Mucosa of rectum (tissue), 2 donors: ENCODE data around the gene STOM.

Experiments
- H3K27ac ChIP-seq, 2 donors: one replicate each; pipeline ENCODE4 v1.7.0; 2013; ENCODE audit warnings: inconsistent platforms in 2 of 2, low read depth in 2 of 2, low read length in 2 of 2
- H3K27me3 ChIP-seq, 2 donors: one replicate each; pipeline ENCODE4 v1.7.0; 2013; ENCODE audit warnings: low read length in 2 of 2; ENCODE audit not compliant: control insufficient read depth in 2 of 2, insufficient read depth in 2 of 2
- H3K36me3 ChIP-seq, 2 donors: one replicate each; pipeline ENCODE4 v1.7.0; 2013; ENCODE audit warnings: low read length in 2 of 2; ENCODE audit not compliant: control insufficient read depth in 2 of 2, insufficient read depth in 2 of 2
- H3K4me1 ChIP-seq, 2 donors: one replicate each; pipeline ENCODE4 v1.7.0; 2013; ENCODE audit warnings: low read length in 2 of 2, mild to moderate bottlenecking in 1 of 2; ENCODE audit not compliant: control insufficient read depth in 2 of 2, insufficient read depth in 2 of 2
- H3K4me3 ChIP-seq, 2 donors: one replicate each; pipeline ENCODE4 v1.7.0; 2013; ENCODE audit warnings: low read length in 2 of 2
- H3K9ac ChIP-seq, 2 donors: one replicate each; pipeline ENCODE4 v1.7.0; 2013; ENCODE audit warnings: low read length in 2 of 2, low read depth in 1 of 2, mild to moderate bottlenecking in 1 of 2
- H3K9me3 ChIP-seq, 2 donors: one replicate each; pipeline ENCODE4 v1.7.0; 2013; ENCODE audit warnings: low read length in 2 of 2; ENCODE audit not compliant: control insufficient read depth in 2 of 2
- donor health status: healthy.
- donor health status: Normal muscosa, but diverticular disease.

Gene STOM

GRCh38 chr9:121312169-121312568, 57.9 kb downstream of the STOM start:
- H3K9ac ChIP-seq = no peak overlapping the region
- no peaks in the 10 kb centered on the region for H3K27me3 ChIP-seq
- no peaks in the 10 kb centered on the region for H3K4me1 ChIP-seq
- H3K27ac ChIP-seq = no peak overlapping the region
- H3K4me3 ChIP-seq = no peak overlapping the region
- peaks cover 73% of the 10 kb centered on the region in 2 donors for H3K36me3 ChIP-seq
- H3K9me3 ChIP-seq = no peaks in the 10 kb centered on the region

- H3K4me1 ChIP-seq = no peaks in the 10 kb centered on the region
- peaks cover 66 to 74% of the 10 kb centered on the region in 2 donors for H3K36me3 ChIP-seq
Measured at GRCh38 chr9:121310571-121310970, 59.5 kb downstream of the STOM start.

GRCh38 chr9:121309833-121310425, 60.1 kb downstream of the STOM start:
- Histone ChIP-seq H3K9me3 (no peaks in the 10 kb centered on the region), H3K36me3 (peaks cover 68 to 77% of the 10 kb centered on the region in 2 donors), H3K27me3 (no peaks in the 10 kb centered on the region), H3K27ac (no peak overlapping the region), H3K4me3 (no peak overlapping the region), H3K9ac (no peak overlapping the region), H3K4me1 (no peaks in the 10 kb centered on the region)

More at GRCh38 chr9:121310571-121310970, 59.5 kb downstream of the STOM start:
- Histone ChIP-seq H3K9me3 (no peaks in the 10 kb centered on the region), H3K27me3 (no peaks in the 10 kb centered on the region), H3K27ac (no peak overlapping the region), H3K4me3 (no peak overlapping the region), H3K9ac (no peak overlapping the region)

GRCh38 chr9:121309171-121309570, 60.9 kb downstream of the STOM start:
- H3K9me3 ChIP-seq = no peaks in the 10 kb centered on the region
- no peak overlapping the region for H3K9ac ChIP-seq
- no peaks in the 10 kb centered on the region for H3K27me3 ChIP-seq
- H3K4me1 ChIP-seq = peaks cover 2 to 6% of the 10 kb centered on the region in 2 donors
- H3K4me3 ChIP-seq = no peak overlapping the region
- peaks cover 71 to 77% of the 10 kb centered on the region in 2 donors for H3K36me3 ChIP-seq
- no peak overlapping the region for H3K27ac ChIP-seq

- Histone ChIP-seq H3K4me3 (no peak overlapping the region), H3K9ac (no peak overlapping the region), H3K36me3 (peaks cover 71 to 77% of the 10 kb centered on the region in 2 donors), H3K4me1 (peaks cover 6 to 10% of the 10 kb centered on the region in 2 donors), H3K27me3 (no peaks in the 10 kb centered on the region), H3K27ac (no peak overlapping the region), H3K9me3 (no peaks in the 10 kb centered on the region)
Measured at GRCh38 chr9:121308765-121309164, 61.3 kb downstream of the STOM start.

GRCh38 chr9:121307976-121308375, 62.1 kb downstream of the STOM start:
- Histone ChIP-seq H3K9me3 (no peaks in the 10 kb centered on the region), H3K4me1 (peaks cover 13 to 18% of the 10 kb centered on the region in 2 donors), H3K36me3 (peaks cover 71 to 77% of the 10 kb centered on the region in 2 donors), H3K27me3 (no peaks in the 10 kb centered on the region), H3K4me3 (no peak overlapping the region), H3K27ac (no peak overlapping the region), H3K9ac (no peak overlapping the region)

GRCh38 chr9:121305269-121305994, 64.6 kb downstream of the STOM start:
- H3K9ac ChIP-seq = peak overlapping the region in 1 of 2 donors; percentile 5
- peaks cover 13 to 35% of the 10 kb centered on the region in 2 donors for H3K4me1 ChIP-seq

GRCh38 chr9:121304707-121305106, 65.3 kb downstream of the STOM start:
- H3K9me3 ChIP-seq = no peaks in the 10 kb centered on the region
- peaks cover 18 to 38% of the 10 kb centered on the region in 2 donors for H3K4me1 ChIP-seq
- H3K36me3 ChIP-seq = peaks cover 59 to 60% of the 10 kb centered on the region in 2 donors
- no peaks in the 10 kb centered on the region for H3K27me3 ChIP-seq
- H3K4me3 ChIP-seq = no peak overlapping the region
- peak overlapping the region in 1 of 2 donors; percentile 41 for H3K27ac ChIP-seq
- H3K9ac ChIP-seq = peak overlapping the region in 1 of 2 donors; percentile 19

More at GRCh38 chr9:121305269-121305994, 64.6 kb downstream of the STOM start:
- H3K9me3 ChIP-seq = no peaks in the 10 kb centered on the region
- H3K4me3 ChIP-seq = no peak overlapping the region
- H3K27ac ChIP-seq = peak overlapping the region in 1 of 2 donors; percentile 21
- peaks cover 61 to 64% of the 10 kb centered on the region in 2 donors for H3K36me3 ChIP-seq
- no peaks in the 10 kb centered on the region for H3K27me3 ChIP-seq

- Histone ChIP-seq H3K9me3 (no peaks in the 10 kb centered on the region), H3K9ac (peak overlapping the region in 1 of 2 donors; percentile 19), H3K27ac (peak overlapping the region in 1 of 2 donors; percentile 41), H3K27me3 (no peaks in the 10 kb centered on the region), H3K4me1 (peaks cover 24 to 43% of the 10 kb centered on the region in 2 donors), H3K4me3 (no peak overlapping the region), H3K36me3 (peaks cover 54% of the 10 kb centered on the region in 2 donors)
Measured at GRCh38 chr9:121303456-121304451, 66.3 kb downstream of the STOM start.
